GM23248 (cell line): ENCODE measurements around the gene SCML1. TPM values are rescaled to one million over a fixed set of nuclear protein-coding genes. Genes with fewer than 3 reads are reported as not detected.

Experiments used
- DNase-seq: peaks from one replicate; pipeline ENCODE4 v3.0.0-alpha.2; 2015
- H2AFZ ChIP-seq: fragments of 200-600 bp; sonication (generic); 2 replicates; pipeline ENCODE4 v1.6.1; 2016; ENCODE audit warnings: antibody characterized with exemption
- H3F3A ChIP-seq: fragments of 200-600 bp; sonication (generic); 2 replicates; pipeline ENCODE4 v1.6.1; 2016; ENCODE audit warnings: mild to moderate bottlenecking, antibody characterized with exemption, mixed run types; ENCODE audit not compliant: insufficient read depth
- H3K27ac ChIP-seq: fragments of 200-600 bp; sonication (generic); 2 replicates; pipeline ENCODE4 v1.5.1; 2016; ENCODE audit warnings: mild to moderate bottlenecking
- H3K27me3 ChIP-seq: fragments of 200-600 bp; sonication (generic); replicated peaks from 2 replicates; pipeline ENCODE4 v1.6.1; 2016; ENCODE audit warnings: mild to moderate bottlenecking; ENCODE audit not compliant: insufficient read depth
- H3K36me3 ChIP-seq: fragments of 200-600 bp; sonication (generic); 2 replicates; pipeline ENCODE4 v1.6.1; 2016; ENCODE audit warnings: low read depth, mild to moderate bottlenecking
- H3K4me1 ChIP-seq: fragments of 200-600 bp; sonication (generic); 2 replicates; pipeline ENCODE4 v1.6.1; 2016; ENCODE audit warnings: mild to moderate bottlenecking; ENCODE audit not compliant: insufficient read depth
- H3K4me2 ChIP-seq: fragments of 200-600 bp; sonication (generic); one replicate; pipeline ENCODE4 v1.6.1; 2016; ENCODE audit warnings: mild to moderate bottlenecking; ENCODE audit not compliant: unreplicated experiment
- H3K4me3 ChIP-seq: fragments of 200-600 bp; sonication (generic); 2 replicates; pipeline ENCODE4 v1.5.1; 2016; ENCODE audit warnings: mild to moderate bottlenecking
- H3K79me2 ChIP-seq: fragments of 200-600 bp; sonication (generic); 2 replicates; pipeline ENCODE4 v1.6.1; 2016; ENCODE audit warnings: mild to moderate bottlenecking; ENCODE audit not compliant: insufficient read depth
- H3K9ac ChIP-seq: fragments of 200-600 bp; sonication (generic); 2 replicates; pipeline ENCODE4 v1.6.1; 2016; ENCODE audit warnings: mild to moderate bottlenecking
- H3K9me2 ChIP-seq: fragments of 200-600 bp; sonication (generic); 2 replicates; pipeline ENCODE4 v1.6.1; 2016; ENCODE audit warnings: mixed run types, mild to moderate bottlenecking, moderate library complexity; ENCODE audit not compliant: insufficient read depth
- H3K9me3 ChIP-seq: fragments of 200-600 bp; sonication (generic); one replicate; pipeline ENCODE4 v1.6.1; 2017; ENCODE audit warnings: low read depth
- H4K20me1 ChIP-seq: fragments of 200-600 bp; sonication (generic); 2 replicates; pipeline ENCODE4 v1.6.0; 2016; ENCODE audit not compliant: insufficient read depth
- EZH2 ChIP-seq: fragments of 200-600 bp; sonication (generic); IDR thresholded peaks from 2 replicates; pipeline ENCODE4 v1.6.1; 2018; ENCODE audit warnings: antibody characterized with exemption, mild to moderate bottlenecking; ENCODE audit not compliant: insufficient read depth, poor library complexity, severe bottlenecking
- EZH2phosphoT487 ChIP-seq: fragments of 200-600 bp; sonication (generic); IDR thresholded peaks from 2 replicates; pipeline ENCODE4 v1.6.1; 2018; ENCODE audit warnings: antibody characterized with exemption, moderate library complexity, mild to moderate bottlenecking, low read depth; ENCODE audit not compliant: insufficient read depth
- WGBS, 2 experiments: methylation state at CpG; one replicate each; pipeline ENCODE4 v1.1.6; 2015 to 2017; ENCODE audit warnings: low lambda C conversion rate in 2 of 2, low coverage in 1 of 2; ENCODE audit errors: missing lambda C conversion rate in 2 of 2; 5-methylcytosine and 5-hydroxymethylcytosine counted together
- in situ Hi-C: fragments of 300-500 bp; cut with MboI; formaldehyde crosslinking; loops from 2 replicates; pipeline ENCODE4 v1.15.0; 2020
- polyA plus RNA-seq: library from polyadenylated mRNA; unstranded; fragments of >200 nt; fragmentation: Nextera tagmentation; extraction: Ambion mirVana; gene quantifications from 2 replicates; pipeline ENCODE4 v1.2.1, GENCODE V29; 2016
- total RNA-seq: library from RNA; depleted of rRNA; stranded (reverse); fragments of >200 nt; shearing (Covaris generic); gene quantifications from 2 replicates; pipeline ENCODE4 v1.2.3, GENCODE V29; 2014

The SCML1 gene
- total and polyA plus RNA-seq, 2 experiments from 2014 or later: 7.5 to 10.0 TPM

GRCh38 chrX:17721715-17722114 is 15.6 kb upstream of the SCML1 start:
- H3K9ac ChIP-seq: no peak overlapping the region
- H3K4me2 ChIP-seq: no peak overlapping the region
- no peaks in the 10 kb centered on the region for H3K36me3 ChIP-seq
- no peak for DNase-seq
- H3F3A ChIP-seq: no peaks in the 10 kb centered on the region
- TF ChIP-seq EZH2phosphoT487 (no peak), EZH2 (no peak)
- no peak overlapping the region for H2AFZ ChIP-seq
- no peaks in the 10 kb centered on the region for H3K79me2 ChIP-seq
- no peaks in the 10 kb centered on the region for H4K20me1 ChIP-seq
- no peaks in the 10 kb centered on the region for H3K9me2 ChIP-seq
- WGBS, 2 experiments: 93 to 99% methylated on average over 4 of the region's 4 CpGs
- H3K4me3 ChIP-seq: no peak overlapping the region
- no peaks in the 10 kb centered on the region for H3K9me3 ChIP-seq
- no peaks in the 10 kb centered on the region for H3K4me1 ChIP-seq
- in situ Hi-C loops: no loop called here
- no peak overlapping the region for H3K27ac ChIP-seq
- H3K27me3 ChIP-seq: no peaks in the 10 kb centered on the region

- Histone ChIP-seq H3K9ac (no peak overlapping the region), H3K4me1 (no peaks in the 10 kb centered on the region), H3K36me3 (no peaks in the 10 kb centered on the region), H3F3A (no peaks in the 10 kb centered on the region), H4K20me1 (no peaks in the 10 kb centered on the region), H3K9me2 (no peaks in the 10 kb centered on the region), H3K4me2 (no peak overlapping the region), H3K9me3 (no peaks in the 10 kb centered on the region), H3K27ac (no peak overlapping the region), H3K27me3 (no peaks in the 10 kb centered on the region), H2AFZ (no peak overlapping the region), H3K4me3 (no peak overlapping the region), H3K79me2 (no peaks in the 10 kb centered on the region)
- TF ChIP-seq EZH2 (no peak), EZH2phosphoT487 (no peak)
- in situ Hi-C loops: no loop called here
- 86 to 100% methylated on average over 1 to 2 of the region's 2 CpGs for WGBS, 2 experiments
- DNase-seq: no peak
Measured at GRCh38 chrX:17725181-17725580, 12.1 kb upstream of the SCML1 start.

- Histone ChIP-seq H3K9me3 (no peaks in the 10 kb centered on the region), H4K20me1 (no peaks in the 10 kb centered on the region), H3K9me2 (no peaks in the 10 kb centered on the region), H3F3A (no peaks in the 10 kb centered on the region), H3K9ac (no peak overlapping the region), H3K27me3 (no peaks in the 10 kb centered on the region), H2AFZ (no peak overlapping the region), H3K4me2 (no peak overlapping the region), H3K27ac (no peak overlapping the region), H3K4me3 (no peak overlapping the region), H3K79me2 (no peaks in the 10 kb centered on the region), H3K4me1 (no peaks in the 10 kb centered on the region), H3K36me3 (no peaks in the 10 kb centered on the region)
- DNase-seq: peak; percentile 18
- in situ Hi-C loops: no loop called here
- no peak for TF ChIP-seq EZH2
- 86 to 89% methylated on average over 7 to 16 of the region's 16 CpGs for WGBS, 2 experiments
Measured at GRCh38 chrX:17732138-17732783, 5.0 kb upstream of the SCML1 start.

GRCh38 chrX:17735406-17735805 is 1.9 kb upstream of the SCML1 start:
- Histone ChIP-seq H3K9me2 (no peaks in the 10 kb centered on the region), H3K9me3 (no peaks in the 10 kb centered on the region), H3K4me1 (0 out of 2 replicates have a peak, but pooled peaks cover 5% of the 10 kb centered on the region), H3K4me3 (no peak overlapping the region), H2AFZ (peak overlapping the region; percentile 24; the same call in 1 of the 2 replicates), H3K9ac (no peak overlapping the region), H3K79me2 (peaks cover 20% of the 10 kb centered on the region), H3F3A (0 out of 2 replicates have a peak, but pooled peaks cover 4% of the 10 kb centered on the region), H4K20me1 (no peaks in the 10 kb centered on the region), H3K4me2 (no peak overlapping the region), H3K36me3 (no peaks in the 10 kb centered on the region), H3K27ac (no peak overlapping the region), H3K27me3 (no peaks in the 10 kb centered on the region)
- no peak for TF ChIP-seq EZH2phosphoT487
- TF ChIP-seq EZH2: no peak
- in situ Hi-C loops: no loop called here
- peak; percentile 3 for DNase-seq
- WGBS, 2 experiments: 4 to 13% methylated on average over 5 of the region's 5 CpGs

- H4K20me1 ChIP-seq: no peaks in the 10 kb centered on the region
- peaks cover 30% of the 10 kb centered on the region for H3K79me2 ChIP-seq
- H3K9ac ChIP-seq: peak overlapping the region; percentile 82
- peak overlapping the region; percentile 66 for H3K27ac ChIP-seq
- in situ Hi-C loops: no loop called here
- H2AFZ ChIP-seq: peak overlapping the region; percentile 65; the same call in 1 of the 2 replicates
- no peaks in the 10 kb centered on the region for H3K36me3 ChIP-seq
- H3K27me3 ChIP-seq: no peaks in the 10 kb centered on the region
- no peak for TF ChIP-seq EZH2
- no peak for TF ChIP-seq EZH2phosphoT487
- H3K4me2 ChIP-seq: peak overlapping the region; percentile 61
- no peaks in the 10 kb centered on the region for H3K9me3 ChIP-seq
- 59 to 100% methylated on average over 2 to 5 of the region's 5 CpGs for WGBS, 2 experiments
- H3K9me2 ChIP-seq: no peaks in the 10 kb centered on the region
- H3K4me3 ChIP-seq: peak overlapping the region; percentile 75
- H3K4me1 ChIP-seq: 0 out of 2 replicates have a peak, but pooled peaks cover 5% of the 10 kb centered on the region
- DNase-seq: peak; percentile 5
- H3F3A ChIP-seq: 0 out of 2 replicates have a peak, but pooled peaks cover 4% of the 10 kb centered on the region
Measured at GRCh38 chrX:17736478-17736855, 826 bp upstream of the SCML1 start.
